GM23338 (cell line): Measurements from ENCODE around the gene NOTCH1. TPM values are rescaled to one million over a fixed set of nuclear protein-coding genes. Genes with fewer than 3 reads are reported as not detected.

Source experiments
- ATAC-seq: fragments of 200-7000 bp; cut with Tn5 transposase; 3 replicates; pipeline ENCODE4 v1.9.1; 2020
- DNase-seq: peaks from one replicate; pipeline ENCODE4 v3.0.0-alpha.2; 2015; ENCODE audit warnings: low spot score
- H2AFZ ChIP-seq: fragments of 200-600 bp; sonication (generic); 2 replicates; pipeline ENCODE4 v1.8.0; 2016; ENCODE audit warnings: antibody characterized with exemption, mild to moderate bottlenecking, moderate library complexity
- H3F3A ChIP-seq: fragments of 200-600 bp; sonication (generic); replicated peaks from 2 replicates; pipeline ENCODE4 v1.8.0; 2017; ENCODE audit warnings: antibody characterized with exemption, mixed run types, low read depth
- H3K27ac ChIP-seq: fragments of 200-600 bp; sonication (generic); 2 replicates; pipeline ENCODE4 v1.6.1; 2016; ENCODE audit warnings: low read depth
- H3K27me3 ChIP-seq: fragments of 200-600 bp; sonication (generic); 2 replicates; pipeline ENCODE4 v1.8.0; 2016; ENCODE audit warnings: mild to moderate bottlenecking, mixed run types, moderate library complexity; ENCODE audit not compliant: insufficient read depth
- H3K36me3 ChIP-seq: fragments of 200-600 bp; sonication (generic); 2 replicates; pipeline ENCODE4 v1.8.0; 2016; ENCODE audit warnings: mild to moderate bottlenecking; ENCODE audit not compliant: insufficient read depth
- H3K4me1 ChIP-seq: fragments of 200-600 bp; sonication (generic); 2 replicates; pipeline ENCODE4 v1.8.0; 2016; ENCODE audit warnings: mild to moderate bottlenecking, moderate library complexity; ENCODE audit not compliant: insufficient read depth
- H3K4me2 ChIP-seq: fragments of 200-600 bp; sonication (generic); 2 replicates; pipeline ENCODE4 v1.7.1; 2017; ENCODE audit warnings: mixed run types
- H3K4me3 ChIP-seq: fragments of 200-600 bp; sonication (generic); 2 replicates; pipeline ENCODE4 v1.6.1; 2016; ENCODE audit warnings: mixed run types
- H3K79me2 ChIP-seq: fragments of 200-600 bp; sonication (generic); replicated peaks from 2 replicates; pipeline ENCODE4 v1.8.0; 2017; ENCODE audit warnings: mild to moderate bottlenecking; ENCODE audit not compliant: insufficient read depth
- H3K9me2 ChIP-seq: fragments of 200-600 bp; sonication (generic); 2 replicates; pipeline ENCODE4 v1.8.0; 2017; ENCODE audit not compliant: insufficient read depth
- H4K20me1 ChIP-seq: fragments of 200-600 bp; sonication (generic); replicated peaks from 2 replicates; pipeline ENCODE4 v1.8.0; 2017; ENCODE audit warnings: mild to moderate bottlenecking; ENCODE audit not compliant: insufficient read depth
- H3K27ac Mint-ChIP-seq: 2 replicates; pipeline ENCODE4 v1.8.0; 2020; ENCODE audit warnings: inconsistent platforms, mild to moderate bottlenecking, moderate library complexity, mixed read lengths
- H3K27me3 Mint-ChIP-seq: 3 replicates; pipeline ENCODE4 v1.8.0; 2022; ENCODE audit warnings: low read depth, mild to moderate bottlenecking, moderate library complexity, mixed read lengths, inconsistent platforms; ENCODE audit not compliant: insufficient read depth, poor library complexity
- H3K36me3 Mint-ChIP-seq: 3 replicates; pipeline ENCODE4 v1.8.0; 2021; ENCODE audit warnings: low read depth, mild to moderate bottlenecking, inconsistent platforms, moderate library complexity, mixed read lengths
- H3K4me1 Mint-ChIP-seq: 3 replicates; pipeline ENCODE4 v1.8.0; 2020; ENCODE audit warnings: mild to moderate bottlenecking, inconsistent platforms, mixed read lengths
- H3K4me3 Mint-ChIP-seq: 3 replicates; pipeline ENCODE4 v1.8.0; 2021; ENCODE audit warnings: moderate library complexity, mild to moderate bottlenecking, inconsistent platforms, mixed read lengths
- H3K9me3 Mint-ChIP-seq: 3 replicates; pipeline ENCODE4 v1.8.0; 2020; ENCODE audit warnings: moderate library complexity, mild to moderate bottlenecking, inconsistent platforms, mixed read lengths
- CREB1 ChIP-seq: fragments of 250-450 bp; sonication (Bioruptor Pico); IDR thresholded peaks from 2 replicates; pipeline ENCODE4 v1.5.0; 2020; ENCODE audit warnings: low read depth, mild to moderate bottlenecking, moderate library complexity
- EZH2phosphoT487 ChIP-seq: fragments of 200-600 bp; sonication (generic); IDR thresholded peaks from one replicate; pipeline ENCODE4 v1.8.1; 2018; ENCODE audit warnings: antibody characterized with exemption; ENCODE audit not compliant: unreplicated experiment
- JUNB ChIP-seq: IDR thresholded peaks from one replicate; pipeline ENCODE4 v1.6.1; 2016; ENCODE audit warnings: antibody characterized with exemption; ENCODE audit not compliant: unreplicated experiment
- NANOG ChIP-seq: IDR thresholded peaks from 2 replicates; pipeline ENCODE4 v1.6.1; 2016; ENCODE audit warnings: antibody characterized with exemption, borderline replicate concordance
- STAT1 ChIP-seq: IDR thresholded peaks from one replicate; pipeline ENCODE4 v1.6.1; 2016; ENCODE audit warnings: antibody characterized with exemption; ENCODE audit not compliant: unreplicated experiment
- polyA plus RNA-seq: library from polyadenylated mRNA; unstranded; fragments of >200 nt; fragmentation: Nextera tagmentation; extraction: Ambion mirVana; gene quantifications from 2 replicates; pipeline ENCODE4 v1.2.1, GENCODE V29; 2016
- total RNA-seq: library from RNA; depleted of rRNA; stranded (reverse); fragments of >200 nt; shearing (Covaris generic); gene quantifications from 2 replicates; pipeline ENCODE4 v1.2.3, GENCODE V29; 2014
- TF ChIP-seq, protein P1 (sequence below): IDR thresholded peaks from one replicate; pipeline ENCODE4 v1.6.1; 2018; ENCODE audit warnings: antibody characterized with exemption; ENCODE audit not compliant: unreplicated experiment
- TF ChIP-seq, protein P2 (sequence below), 2 experiments: fragments of 200-600 bp in 1 of 2; sonication (generic) in 1 of 2; conservative IDR thresholded peaks; 2 replicates each; pipeline versions ENCODE4 v1.5.1 to v1.6.1; 2016 to 2017; ENCODE audit warnings: antibody characterized with exemption in 2 of 2, low read depth in 2 of 2, mild to moderate bottlenecking in 2 of 2, moderate library complexity in 1 of 2

NOTCH1 gene
- total and polyA plus RNA-seq, 2 experiments from 2014 or later: 9.9 to 97.2 TPM

- TF ChIP-seq EZH2phosphoT487 (no peak), JUNB (no peak), CREB1 (CRISPR knock-in tag) (no peak), NANOG (no peak)
- TF ChIP-seq, protein P1, sequence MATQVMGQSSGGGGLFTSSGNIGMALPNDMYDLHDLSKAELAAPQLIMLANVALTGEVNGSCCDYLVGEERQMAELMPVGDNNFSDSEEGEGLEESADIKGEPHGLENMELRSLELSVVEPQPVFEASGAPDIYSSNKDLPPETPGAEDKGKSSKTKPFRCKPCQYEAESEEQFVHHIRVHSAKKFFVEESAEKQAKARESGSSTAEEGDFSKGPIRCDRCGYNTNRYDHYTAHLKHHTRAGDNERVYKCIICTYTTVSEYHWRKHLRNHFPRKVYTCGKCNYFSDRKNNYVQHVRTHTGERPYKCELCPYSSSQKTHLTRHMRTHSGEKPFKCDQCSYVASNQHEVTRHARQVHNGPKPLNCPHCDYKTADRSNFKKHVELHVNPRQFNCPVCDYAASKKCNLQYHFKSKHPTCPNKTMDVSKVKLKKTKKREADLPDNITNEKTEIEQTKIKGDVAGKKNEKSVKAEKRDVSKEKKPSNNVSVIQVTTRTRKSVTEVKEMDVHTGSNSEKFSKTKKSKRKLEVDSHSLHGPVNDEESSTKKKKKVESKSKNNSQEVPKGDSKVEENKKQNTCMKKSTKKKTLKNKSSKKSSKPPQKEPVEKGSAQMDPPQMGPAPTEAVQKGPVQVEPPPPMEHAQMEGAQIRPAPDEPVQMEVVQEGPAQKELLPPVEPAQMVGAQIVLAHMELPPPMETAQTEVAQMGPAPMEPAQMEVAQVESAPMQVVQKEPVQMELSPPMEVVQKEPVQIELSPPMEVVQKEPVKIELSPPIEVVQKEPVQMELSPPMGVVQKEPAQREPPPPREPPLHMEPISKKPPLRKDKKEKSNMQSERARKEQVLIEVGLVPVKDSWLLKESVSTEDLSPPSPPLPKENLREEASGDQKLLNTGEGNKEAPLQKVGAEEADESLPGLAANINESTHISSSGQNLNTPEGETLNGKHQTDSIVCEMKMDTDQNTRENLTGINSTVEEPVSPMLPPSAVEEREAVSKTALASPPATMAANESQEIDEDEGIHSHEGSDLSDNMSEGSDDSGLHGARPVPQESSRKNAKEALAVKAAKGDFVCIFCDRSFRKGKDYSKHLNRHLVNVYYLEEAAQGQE: no peak
Measured at GRCh38 chr9:136530461-136531089, 15.3 kb downstream of the NOTCH1 start (continued).

GRCh38 chr9:136529516-136530460, 16.1 kb downstream of the NOTCH1 start:
- Histone ChIP-seq H3K27me3 (no peaks in the 10 kb centered on the region), H3K4me2 (no peak overlapping the region), H3K4me1 (peaks cover 10% of the 10 kb centered on the region; the same call in 1 of the 2 replicates), H3K4me3 (no peak overlapping the region), H4K20me1 (peaks cover 3% of the 10 kb centered on the region; the same call in 1 of the 2 replicates), H3F3A (0 out of 2 replicates have a peak, but pooled peaks cover 3% of the 10 kb centered on the region), H3K79me2 (peaks cover 67% of the 10 kb centered on the region), H3K9me2 (no peaks in the 10 kb centered on the region), H2AFZ (no peak overlapping the region), H3K27ac (peak overlapping the region; percentile 76; the same call in 1 of the 2 replicates), H3K36me3 (no peaks in the 10 kb centered on the region)
- Mint-ChIP-seq H3K36me3 (peaks cover 5% of the 10 kb centered on the region; the same call in 1 of the 3 replicates), H3K4me3 (no peak overlapping the region), H3K27me3 (peaks cover 18% of the 10 kb centered on the region), H3K4me1 (peaks cover 22% of the 10 kb centered on the region), H3K27ac (no peak overlapping the region), H3K9me3 (peaks cover 3% of the 10 kb centered on the region; the same call in 2 of the 3 replicates)
- DNase-seq (peak; percentile 68), ATAC-seq (peak; percentile 23)
- TF ChIP-seq STAT1: no peak
- TF ChIP-seq, protein P2, sequence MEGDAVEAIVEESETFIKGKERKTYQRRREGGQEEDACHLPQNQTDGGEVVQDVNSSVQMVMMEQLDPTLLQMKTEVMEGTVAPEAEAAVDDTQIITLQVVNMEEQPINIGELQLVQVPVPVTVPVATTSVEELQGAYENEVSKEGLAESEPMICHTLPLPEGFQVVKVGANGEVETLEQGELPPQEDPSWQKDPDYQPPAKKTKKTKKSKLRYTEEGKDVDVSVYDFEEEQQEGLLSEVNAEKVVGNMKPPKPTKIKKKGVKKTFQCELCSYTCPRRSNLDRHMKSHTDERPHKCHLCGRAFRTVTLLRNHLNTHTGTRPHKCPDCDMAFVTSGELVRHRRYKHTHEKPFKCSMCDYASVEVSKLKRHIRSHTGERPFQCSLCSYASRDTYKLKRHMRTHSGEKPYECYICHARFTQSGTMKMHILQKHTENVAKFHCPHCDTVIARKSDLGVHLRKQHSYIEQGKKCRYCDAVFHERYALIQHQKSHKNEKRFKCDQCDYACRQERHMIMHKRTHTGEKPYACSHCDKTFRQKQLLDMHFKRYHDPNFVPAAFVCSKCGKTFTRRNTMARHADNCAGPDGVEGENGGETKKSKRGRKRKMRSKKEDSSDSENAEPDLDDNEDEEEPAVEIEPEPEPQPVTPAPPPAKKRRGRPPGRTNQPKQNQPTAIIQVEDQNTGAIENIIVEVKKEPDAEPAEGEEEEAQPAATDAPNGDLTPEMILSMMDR (conservative IDR thresholded peaks at IDR 0.05; ENCODE audit: low read depth in 2 of 2): peak in 1 of 2 experiments; percentile 38; a peak in 2 of 4 replicates
